Measurements from ENCODE around the gene PLEKHB1. TPM values are rescaled to one million over a fixed set of nuclear protein-coding genes. Genes with fewer than 3 reads are reported as not detected.

PLEKHB1 gene
- total and polyA plus RNA-seq, 10 of the 15 experiments (the other 5 are each of a cell fraction or from before 2014, with no cell fraction given): 0.58 to 2.6 (median 1.5) TPM; not detected in 1

DNA sequence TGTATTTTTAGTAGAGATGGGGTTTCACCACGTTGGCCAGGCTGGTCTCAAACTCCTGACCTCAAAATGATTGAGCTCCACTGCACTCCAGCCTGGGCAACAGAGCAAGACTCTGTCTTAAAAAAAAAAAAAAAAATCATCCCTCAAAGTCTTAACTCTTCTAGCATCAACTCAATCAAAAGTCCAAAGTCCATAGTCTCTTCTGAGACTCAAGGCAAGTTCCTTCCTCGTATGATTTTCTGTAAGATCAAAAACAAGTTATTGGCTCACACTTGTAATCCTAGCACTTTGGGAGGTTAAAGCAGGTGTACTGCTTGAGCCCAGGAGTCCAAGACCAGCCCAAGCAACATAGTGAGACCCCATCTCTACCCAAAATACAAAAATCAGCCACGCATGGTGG is 24.4 kb downstream of the PLEKHB1 start (continued):
- TF ChIP-seq, protein P1, sequence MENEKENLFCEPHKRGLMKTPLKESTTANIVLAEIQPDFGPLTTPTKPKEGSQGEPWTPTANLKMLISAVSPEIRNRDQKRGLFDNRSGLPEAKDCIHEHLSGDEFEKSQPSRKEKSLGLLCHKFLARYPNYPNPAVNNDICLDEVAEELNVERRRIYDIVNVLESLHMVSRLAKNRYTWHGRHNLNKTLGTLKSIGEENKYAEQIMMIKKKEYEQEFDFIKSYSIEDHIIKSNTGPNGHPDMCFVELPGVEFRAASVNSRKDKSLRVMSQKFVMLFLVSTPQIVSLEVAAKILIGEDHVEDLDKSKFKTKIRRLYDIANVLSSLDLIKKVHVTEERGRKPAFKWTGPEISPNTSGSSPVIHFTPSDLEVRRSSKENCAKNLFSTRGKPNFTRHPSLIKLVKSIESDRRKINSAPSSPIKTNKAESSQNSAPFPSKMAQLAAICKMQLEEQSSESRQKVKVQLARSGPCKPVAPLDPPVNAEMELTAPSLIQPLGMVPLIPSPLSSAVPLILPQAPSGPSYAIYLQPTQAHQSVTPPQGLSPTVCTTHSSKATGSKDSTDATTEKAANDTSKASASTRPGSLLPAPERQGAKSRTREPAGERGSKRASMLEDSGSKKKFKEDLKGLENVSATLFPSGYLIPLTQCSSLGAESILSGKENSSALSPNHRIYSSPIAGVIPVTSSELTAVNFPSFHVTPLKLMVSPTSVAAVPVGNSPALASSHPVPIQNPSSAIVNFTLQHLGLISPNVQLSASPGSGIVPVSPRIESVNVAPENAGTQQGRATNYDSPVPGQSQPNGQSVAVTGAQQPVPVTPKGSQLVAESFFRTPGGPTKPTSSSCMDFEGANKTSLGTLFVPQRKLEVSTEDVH (IDR thresholded peaks at IDR 0.05; ENCODE audit: low read depth, partially characterized antibody): no peak
- no peak for TF ChIP-seq NFYA (IDR thresholded peaks at IDR 0.05; ENCODE audit: borderline replicate concordance, low read depth, low read length)

DNA sequence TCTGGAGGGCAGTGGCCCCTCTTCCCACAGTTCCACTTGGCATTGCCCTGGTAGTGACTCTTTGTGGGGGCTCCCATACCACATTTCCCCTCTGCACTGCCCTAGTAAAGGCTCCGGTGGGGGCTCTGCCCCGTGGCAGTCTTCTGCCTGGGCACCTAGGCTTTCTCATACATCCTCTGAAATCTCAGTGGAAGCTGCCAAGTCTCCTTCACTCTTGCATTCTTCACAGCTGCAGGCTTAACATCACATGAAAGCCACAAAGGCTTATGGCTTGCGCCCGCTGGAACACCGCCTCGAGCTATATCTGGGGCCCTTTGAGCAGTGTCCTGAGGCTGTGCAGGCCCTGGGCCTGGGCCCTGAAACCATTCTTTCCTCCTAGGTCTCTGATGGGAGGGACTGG is 25.3 kb downstream of the PLEKHB1 start:
- CTCF ChIA-PET: interaction anchor here (0.6 to 2.2 kb wide), 5 partner anchors 10 to 260 kb away, joined by 3 to 8 read pairs (median 4); no protein-coding TSS in a partner anchor
- RAD21 ChIA-PET (ENCODE audit: unreplicated experiment): no interaction called here
- intact Hi-C loops (cut with micrococcal nuclease; ENCODE audit: unreplicated experiment) (no loop called here), in situ Hi-C loops (cut with MboI) (no loop called here)
- no peak overlapping the region for H3K27ac ChIP-seq (ENCODE audit: control insufficient read depth, insufficient read depth)
- H3K9me3 ChIP-seq (replicated peaks; ENCODE audit: control insufficient read depth, insufficient read depth, low read length): no peaks in the 10 kb centered on the region
- H3K4me2 ChIP-seq (ENCODE audit: control insufficient read depth, insufficient read depth): no peak overlapping the region
- no peaks in the 10 kb centered on the region for H4K20me1 ChIP-seq (ENCODE audit: control insufficient read depth, insufficient read depth)
- WGBS (ENCODE audit: insufficient coverage, insufficient replicate concordance, low lambda C conversion rate, missing lambda C conversion rate): 97% methylated on average over 6 of the region's 6 CpGs
- H3K4me1 ChIP-seq (ENCODE audit: control insufficient read depth, insufficient read depth, low read length): no peaks in the 10 kb centered on the region
- POLR2A ChIA-PET: no interaction called here
- no peak for FAIRE-seq
- SMC1A ChIA-PET (ENCODE audit: uncharacterized antibody, unreplicated experiment): interaction anchor here (0.6 to 1.3 kb wide), 2 partner anchors 276 to 320 kb away, joined by 3 to 4 read pairs; no protein-coding TSS in a partner anchor
- no peak for ATAC-seq
- no peaks in the 10 kb centered on the region for H3K79me2 ChIP-seq (ENCODE audit: control insufficient read depth, insufficient read depth, low read length)
- TF ChIP-seq RUNX3 (IDR thresholded peaks at IDR 0.05; ENCODE audit: low read length) (no peak), NBN (IDR thresholded peaks at IDR 0.05) (no peak), CREM (IDR thresholded peaks at IDR 0.05; ENCODE audit: low read depth) (no peak), STAT3 (IDR thresholded peaks at IDR 0.05; ENCODE audit: low read depth, low read length) (no peak), SMARCA5 (IDR thresholded peaks at IDR 0.05) (no peak), ZNF217 (IDR thresholded peaks at IDR 0.05) (no peak), SMAD1 (IDR thresholded peaks at IDR 0.05; ENCODE audit: low read depth, partially characterized antibody) (no peak), NR2C2 (IDR thresholded peaks at IDR 0.05; ENCODE audit: borderline replicate concordance, control insufficient read depth, insufficient read length, low read depth) (no peak), CHD2 (IDR thresholded peaks at IDR 0.05; ENCODE audit: borderline replicate concordance, low read depth, low read length) (no peak), SRF (IDR thresholded peaks at IDR 0.05; ENCODE audit: low read depth in 2 of 2, low read length in 2 of 2) (no peak), BACH1 (IDR thresholded peaks at IDR 0.05; ENCODE audit: borderline replicate concordance) (no peak), LARP7 (IDR thresholded peaks at IDR 0.05) (no peak), MEF2A (IDR thresholded peaks at IDR 0.05; ENCODE audit: insufficient read depth, low read depth, low read length) (no peak), MYB (IDR thresholded peaks at IDR 0.05; ENCODE audit: borderline replicate concordance, low read depth, low read length) (no peak)
- TF ChIP-seq, protein P2, sequence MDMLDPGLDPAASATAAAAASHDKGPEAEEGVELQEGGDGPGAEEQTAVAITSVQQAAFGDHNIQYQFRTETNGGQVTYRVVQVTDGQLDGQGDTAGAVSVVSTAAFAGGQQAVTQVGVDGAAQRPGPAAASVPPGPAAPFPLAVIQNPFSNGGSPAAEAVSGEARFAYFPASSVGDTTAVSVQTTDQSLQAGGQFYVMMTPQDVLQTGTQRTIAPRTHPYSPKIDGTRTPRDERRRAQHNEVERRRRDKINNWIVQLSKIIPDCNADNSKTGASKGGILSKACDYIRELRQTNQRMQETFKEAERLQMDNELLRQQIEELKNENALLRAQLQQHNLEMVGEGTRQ (IDR thresholded peaks at IDR 0.05; ENCODE audit: borderline replicate concordance, low read depth, low read length): no peak
- TF ChIP-seq, protein P3, sequence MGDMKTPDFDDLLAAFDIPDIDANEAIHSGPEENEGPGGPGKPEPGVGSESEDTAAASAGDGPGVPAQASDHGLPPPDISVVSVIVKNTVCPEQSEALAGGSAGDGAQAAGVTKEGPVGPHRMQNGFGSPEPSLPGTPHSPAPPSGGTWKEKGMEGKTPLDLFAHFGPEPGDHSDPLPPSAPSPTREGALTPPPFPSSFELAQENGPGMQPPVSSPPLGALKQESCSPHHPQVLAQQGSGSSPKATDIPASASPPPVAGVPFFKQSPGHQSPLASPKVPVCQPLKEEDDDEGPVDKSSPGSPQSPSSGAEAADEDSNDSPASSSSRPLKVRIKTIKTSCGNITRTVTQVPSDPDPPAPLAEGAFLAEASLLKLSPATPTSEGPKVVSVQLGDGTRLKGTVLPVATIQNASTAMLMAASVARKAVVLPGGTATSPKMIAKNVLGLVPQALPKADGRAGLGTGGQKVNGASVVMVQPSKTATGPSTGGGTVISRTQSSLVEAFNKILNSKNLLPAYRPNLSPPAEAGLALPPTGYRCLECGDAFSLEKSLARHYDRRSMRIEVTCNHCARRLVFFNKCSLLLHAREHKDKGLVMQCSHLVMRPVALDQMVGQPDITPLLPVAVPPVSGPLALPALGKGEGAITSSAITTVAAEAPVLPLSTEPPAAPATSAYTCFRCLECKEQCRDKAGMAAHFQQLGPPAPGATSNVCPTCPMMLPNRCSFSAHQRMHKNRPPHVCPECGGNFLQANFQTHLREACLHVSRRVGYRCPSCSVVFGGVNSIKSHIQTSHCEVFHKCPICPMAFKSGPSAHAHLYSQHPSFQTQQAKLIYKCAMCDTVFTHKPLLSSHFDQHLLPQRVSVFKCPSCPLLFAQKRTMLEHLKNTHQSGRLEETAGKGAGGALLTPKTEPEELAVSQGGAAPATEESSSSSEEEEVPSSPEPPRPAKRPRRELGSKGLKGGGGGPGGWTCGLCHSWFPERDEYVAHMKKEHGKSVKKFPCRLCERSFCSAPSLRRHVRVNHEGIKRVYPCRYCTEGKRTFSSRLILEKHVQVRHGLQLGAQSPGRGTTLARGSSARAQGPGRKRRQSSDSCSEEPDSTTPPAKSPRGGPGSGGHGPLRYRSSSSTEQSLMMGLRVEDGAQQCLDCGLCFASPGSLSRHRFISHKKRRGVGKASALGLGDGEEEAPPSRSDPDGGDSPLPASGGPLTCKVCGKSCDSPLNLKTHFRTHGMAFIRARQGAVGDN (IDR thresholded peaks at IDR 0.05): no peak
- DNase-seq (ENCODE audit: low read depth, low spot score): no peak
- no peaks in the 10 kb centered on the region for H3K36me3 ChIP-seq (ENCODE audit: control insufficient read depth in 2 of 2, insufficient read depth in 2 of 2, low read length in 1 of 2)
- no peak overlapping the region for H2AFZ ChIP-seq (ENCODE audit: control insufficient read depth, low read depth, low read length)
- H3K9ac ChIP-seq (ENCODE audit: control insufficient read depth, insufficient read depth, low read length): no peak overlapping the region
- BruUV-seq (replicated peaks): no TSS peak
- no peak overlapping the region for H3K4me3 ChIP-seq
- no peaks in the 10 kb centered on the region for H3K27me3 ChIP-seq (replicated peaks in 1 of 2; ENCODE audit: control insufficient read depth in 2 of 2, insufficient read depth in 2 of 2, low read length in 1 of 2)
